Choroid plexus epithelial cell (primary cell): Measurements from ENCODE around the gene PDLIM4.
A peak's percentile ranks its signal among the peaks of the same experiment; 100 is the strongest.

Experiments
- DNase-seq: peaks from one replicate; pipeline ENCODE4 v3.0.0-alpha.2; 2010; ENCODE audit warnings: low read depth
- H3K4me3 ChIP-seq: 2 replicates; pipeline ENCODE4 v1.5.1; 2011; ENCODE audit warnings: low read depth, mild to moderate bottlenecking, control low read depth, low read length, moderate library complexity
- TF ChIP-seq, protein P1 (sequence below): conservative IDR thresholded peaks from 2 replicates; pipeline ENCODE4 v1.5.1; 2011; ENCODE audit warnings: low read depth, mild to moderate bottlenecking, control low read depth, inconsistent platforms, low read length, moderate library complexity

Gene PDLIM4

DNA sequence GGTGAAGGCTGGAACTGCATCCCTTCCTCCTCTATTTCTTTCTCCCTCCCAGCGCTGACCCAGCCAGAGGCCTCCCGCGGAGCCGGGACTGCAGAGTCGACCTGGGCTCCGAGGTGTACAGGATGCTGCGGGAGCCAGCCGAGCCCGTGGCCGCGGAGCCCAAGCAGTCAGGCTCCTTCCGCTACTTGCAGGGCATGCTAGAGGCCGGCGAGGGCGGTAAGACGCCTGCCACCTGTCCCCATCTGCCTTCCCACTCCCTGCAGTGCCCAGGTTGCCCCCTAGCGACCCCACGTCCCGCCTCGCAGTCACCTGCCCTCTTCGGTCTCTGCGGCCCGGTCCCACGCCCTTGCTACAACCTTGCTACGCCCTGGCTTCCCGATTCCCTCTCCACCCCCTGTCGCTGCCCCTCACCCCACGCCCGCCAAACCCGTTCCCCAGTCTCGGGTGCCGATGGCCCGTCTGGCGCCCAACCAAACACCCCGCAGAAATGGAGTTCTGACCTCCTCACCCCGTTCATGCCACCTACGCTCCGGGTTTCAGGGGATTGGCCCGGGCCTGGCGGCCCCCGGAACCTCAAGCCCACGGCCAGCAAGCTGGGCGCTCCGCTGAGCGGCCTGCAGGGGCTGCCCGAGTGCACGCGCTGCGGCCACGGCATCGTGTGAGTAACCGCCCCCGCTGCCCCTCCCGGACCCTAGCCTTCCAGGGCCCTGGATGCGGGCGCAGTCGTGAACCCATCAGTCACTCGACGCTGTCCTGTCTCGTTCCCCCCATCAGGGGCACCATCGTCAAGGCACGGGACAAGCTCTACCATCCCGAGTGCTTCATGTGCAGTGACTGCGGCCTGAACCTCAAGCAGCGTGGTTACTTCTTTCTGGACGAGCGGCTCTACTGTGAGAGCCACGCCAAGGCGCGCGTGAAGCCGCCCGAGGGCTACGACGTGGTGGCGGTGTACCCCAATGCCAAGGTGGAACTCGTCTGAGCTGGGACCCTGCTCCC lies 14.1 kb downstream of the PDLIM4 start:
- no peak overlapping the region for H3K4me3 ChIP-seq
- DNase-seq, result no peak
- TF ChIP-seq, protein P1, sequence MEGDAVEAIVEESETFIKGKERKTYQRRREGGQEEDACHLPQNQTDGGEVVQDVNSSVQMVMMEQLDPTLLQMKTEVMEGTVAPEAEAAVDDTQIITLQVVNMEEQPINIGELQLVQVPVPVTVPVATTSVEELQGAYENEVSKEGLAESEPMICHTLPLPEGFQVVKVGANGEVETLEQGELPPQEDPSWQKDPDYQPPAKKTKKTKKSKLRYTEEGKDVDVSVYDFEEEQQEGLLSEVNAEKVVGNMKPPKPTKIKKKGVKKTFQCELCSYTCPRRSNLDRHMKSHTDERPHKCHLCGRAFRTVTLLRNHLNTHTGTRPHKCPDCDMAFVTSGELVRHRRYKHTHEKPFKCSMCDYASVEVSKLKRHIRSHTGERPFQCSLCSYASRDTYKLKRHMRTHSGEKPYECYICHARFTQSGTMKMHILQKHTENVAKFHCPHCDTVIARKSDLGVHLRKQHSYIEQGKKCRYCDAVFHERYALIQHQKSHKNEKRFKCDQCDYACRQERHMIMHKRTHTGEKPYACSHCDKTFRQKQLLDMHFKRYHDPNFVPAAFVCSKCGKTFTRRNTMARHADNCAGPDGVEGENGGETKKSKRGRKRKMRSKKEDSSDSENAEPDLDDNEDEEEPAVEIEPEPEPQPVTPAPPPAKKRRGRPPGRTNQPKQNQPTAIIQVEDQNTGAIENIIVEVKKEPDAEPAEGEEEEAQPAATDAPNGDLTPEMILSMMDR, result no peak

GRCh38 chr5:132272311-132273210 lies 15.1 kb downstream of the PDLIM4 start:
- DNase-seq, result peak; percentile 60
- H3K4me3 ChIP-seq, result no peak overlapping the region
- TF ChIP-seq, protein P1, result peak; percentile 84

GRCh38 chr5:132273631-132274030 lies 16.1 kb downstream of the PDLIM4 start:
- TF ChIP-seq, protein P1, result no peak
- no peak for DNase-seq
- H3K4me3 ChIP-seq, result no peak overlapping the region

- no peak for DNase-seq
- H3K4me3 ChIP-seq, result no peak overlapping the region
- TF ChIP-seq, protein P1, result no peak
Measured at GRCh38 chr5:132274050-132274792, 16.7 kb downstream of the PDLIM4 start.

DNA sequence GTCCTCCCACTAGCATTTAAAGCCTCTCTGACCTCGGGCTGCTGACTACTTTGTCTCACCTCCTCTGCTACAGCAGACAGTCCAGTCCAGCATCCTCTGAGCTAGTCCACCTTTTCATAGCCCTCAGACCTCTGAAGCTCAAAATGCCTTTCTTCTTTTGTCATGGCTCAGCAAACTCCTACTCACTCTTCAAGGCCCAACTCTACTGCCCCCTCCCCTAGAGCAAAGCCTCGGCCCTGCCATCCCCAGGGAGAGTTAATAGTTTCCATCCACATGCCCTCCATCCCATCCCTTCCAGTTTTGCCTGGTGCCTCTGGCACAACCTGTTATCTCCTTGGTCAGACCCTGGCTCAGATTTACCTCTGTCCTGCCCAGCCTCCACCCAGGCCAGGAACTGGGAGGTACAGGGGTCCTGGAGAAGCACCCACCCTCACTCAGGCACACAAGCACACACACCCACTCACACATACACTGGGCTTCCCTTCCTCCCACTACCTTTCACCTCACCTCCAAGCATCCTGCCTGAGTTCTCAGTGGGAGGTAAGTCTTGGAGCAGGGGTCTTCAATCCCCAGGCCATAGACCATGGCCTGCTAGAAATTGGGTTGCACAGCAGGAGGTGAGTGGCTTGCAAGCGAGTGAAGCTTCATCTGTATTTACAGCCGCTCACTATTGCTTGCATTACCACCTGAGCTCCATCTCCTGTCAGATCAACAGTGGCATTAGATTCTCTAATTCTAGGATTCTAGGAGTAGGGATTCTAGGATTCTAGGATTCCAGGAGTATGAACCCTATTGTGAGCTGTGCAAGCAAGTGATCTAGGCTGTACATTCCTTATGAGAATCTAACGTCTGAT lies 18.1 kb downstream of the PDLIM4 start:
- DNase-seq, result no peak
- TF ChIP-seq, protein P1, result no peak
- no peak overlapping the region for H3K4me3 ChIP-seq

DNA sequence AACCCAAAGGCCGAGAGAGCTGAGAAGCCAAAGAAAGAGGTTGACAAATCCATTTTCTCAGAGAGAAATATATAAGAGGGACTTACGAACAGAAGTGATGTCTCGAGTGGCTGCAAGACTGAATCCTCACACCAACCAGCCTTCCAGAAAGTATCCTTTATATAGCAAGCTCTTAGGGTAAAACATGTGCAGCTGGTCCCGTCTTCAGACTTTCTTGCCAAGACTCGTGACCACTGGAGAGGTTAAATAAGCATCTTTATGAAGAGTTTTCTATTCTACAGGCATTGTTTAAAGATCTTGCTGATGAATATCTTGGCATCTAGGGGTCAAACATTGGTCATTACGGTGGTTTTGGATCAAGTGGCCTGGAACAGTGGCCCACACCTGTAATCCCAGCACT lies 19.8 kb downstream of the PDLIM4 start:
- no peak overlapping the region for H3K4me3 ChIP-seq
- no peak for DNase-seq
- TF ChIP-seq, protein P1, result no peak
